GM21390 (cell line): ENCODE data around the gene ETFB.
"Not testable (repeated sequence)": the region's sequence is repeated elsewhere in the genome, so short reads cannot be mapped to it uniquely, and the experiment has no call there.

Source experiments
- ATAC-seq: cut with Tn5 transposase; IDR thresholded peaks from one replicate; pipeline ENCODE4 v1.9.1; 2021; ENCODE audit not compliant: unreplicated experiment

Gene ETFB

DNA sequence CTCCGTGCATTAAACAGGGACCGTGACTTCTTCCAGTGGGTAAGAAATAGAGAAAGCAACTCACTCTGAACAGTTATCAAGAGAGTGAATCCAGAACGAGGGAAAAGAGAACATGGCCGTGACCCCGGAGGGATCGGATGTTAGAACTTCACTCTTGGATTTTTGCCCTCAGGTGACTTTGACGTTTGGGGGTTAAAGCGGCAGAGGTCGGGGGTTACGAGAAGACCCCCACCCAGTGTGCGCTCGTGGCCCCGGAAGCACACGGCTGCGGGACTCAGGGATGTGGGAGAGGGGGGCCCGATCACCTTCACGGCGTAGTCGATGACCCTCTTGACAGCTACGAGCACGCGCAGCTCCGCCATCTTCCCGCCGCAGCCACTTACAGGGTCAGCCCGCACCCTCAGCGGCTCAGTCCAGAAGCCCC, at the start of gene ETFB:
Gene ETFB (minus strand): TSS at position 424 of the 424 bp plus-strand sequence. CDS start 62 bp downstream, at position 362.
- no peak for ATAC-seq

DNA sequence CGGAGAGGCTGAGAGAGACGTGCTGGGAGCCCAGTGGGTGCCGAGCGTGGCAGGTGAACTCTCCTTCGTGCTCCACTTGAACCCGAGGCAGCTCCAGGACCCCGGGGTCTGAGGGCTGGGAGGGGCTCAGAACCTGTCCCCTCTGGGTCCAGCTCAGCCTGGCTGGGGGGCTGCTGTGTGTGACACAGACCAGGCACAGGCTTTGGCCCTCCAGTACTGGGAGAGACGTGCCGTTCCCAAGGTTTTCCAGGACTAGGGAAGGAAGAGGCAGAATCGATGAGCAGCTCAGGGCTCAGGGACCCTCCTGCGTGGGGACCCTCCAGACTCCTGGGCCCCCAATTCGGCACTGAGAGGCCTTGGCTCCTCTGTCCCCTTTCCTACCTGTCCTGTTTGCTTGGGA, 49.0 kb upstream of the ETFB start:
- ATAC-seq, result no peak

GRCh38 chr19:51410950-51411748, 45.0 kb upstream of the ETFB start:
- ATAC-seq, result no peak

DNA sequence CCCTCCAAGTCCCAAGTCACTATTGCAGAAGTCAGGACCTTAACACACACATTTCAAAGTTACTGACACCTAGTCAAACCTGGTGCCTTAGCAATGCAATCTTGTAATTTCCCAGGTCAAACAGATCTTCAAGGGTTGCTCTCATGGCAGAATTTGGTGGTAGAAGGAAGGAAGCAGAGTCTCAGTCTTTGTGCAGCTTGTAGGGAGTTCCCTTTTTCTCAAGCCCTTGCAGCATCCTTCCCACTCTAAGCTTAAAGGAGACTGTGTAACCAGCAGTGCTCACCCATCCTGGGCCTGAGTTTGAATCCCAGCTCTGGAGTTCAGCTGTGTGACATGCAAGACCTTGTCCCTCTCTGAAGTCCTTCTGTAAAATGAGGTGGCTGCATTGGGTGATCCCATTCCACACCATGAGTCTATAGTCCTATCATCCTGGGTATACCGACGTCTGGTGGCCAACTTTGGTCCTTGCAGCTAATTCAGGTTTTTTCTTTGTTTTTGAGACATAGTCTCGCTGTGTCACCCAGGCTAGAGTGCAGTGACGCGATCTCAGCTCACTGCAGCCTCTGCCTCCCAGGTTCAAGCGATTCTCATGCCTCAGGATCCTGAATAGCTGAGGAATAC, 41.4 kb upstream of the ETFB start:
- no peak for ATAC-seq

- ATAC-seq, result no peak
These were observed 35.9 kb upstream of the ETFB start for GRCh38 chr19:51402117-51402516.

DNA sequence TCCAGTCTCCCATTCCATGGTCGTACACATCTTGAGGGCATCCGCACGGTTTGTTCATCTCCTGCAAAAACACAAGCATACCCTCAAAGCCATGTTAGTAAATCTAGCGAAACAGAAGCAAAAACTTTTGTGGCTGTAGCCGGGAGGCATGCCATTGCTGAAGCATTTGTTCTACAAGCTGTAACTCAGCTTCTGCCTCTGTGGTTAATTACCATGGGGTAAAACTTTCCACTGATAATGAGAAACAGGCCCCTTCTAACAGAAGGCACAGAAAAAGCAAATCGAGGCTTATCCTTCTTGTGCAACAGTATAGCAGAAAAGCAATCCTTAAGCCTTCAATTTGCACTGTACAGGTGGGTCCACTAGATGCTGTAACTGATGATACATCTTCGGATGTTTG, 33.7 kb upstream of the ETFB start:
- not testable (repeated sequence) for ATAC-seq

DNA sequence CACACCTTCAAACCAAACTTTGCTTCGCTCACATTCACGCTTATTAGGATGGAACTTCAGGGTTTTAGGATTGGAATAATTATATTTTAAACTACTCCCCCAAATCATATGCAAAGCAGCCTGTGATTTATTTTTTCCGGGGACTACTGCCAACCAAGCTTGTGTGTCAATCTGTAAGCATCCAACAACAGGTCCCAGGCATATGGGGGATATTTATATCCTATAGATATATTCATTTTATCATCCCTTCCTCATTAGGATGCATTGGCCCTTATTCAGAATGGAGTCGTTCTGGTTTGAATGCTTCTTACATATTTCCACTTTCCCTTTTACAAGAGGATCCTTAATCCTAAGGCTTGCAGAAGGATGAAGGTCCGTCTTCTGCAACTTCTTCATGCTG, 33.0 kb upstream of the ETFB start:
- ATAC-seq, result no peak

- ATAC-seq, result no peak
These were observed 32.0 kb upstream of the ETFB start for GRCh38 chr19:51398096-51398704.

- not testable (repeated sequence) for ATAC-seq
These were observed 31.3 kb upstream of the ETFB start for GRCh38 chr19:51397453-51397852.

GRCh38 chr19:51396175-51396574, 30.0 kb upstream of the ETFB start:
- no peak for ATAC-seq

DNA sequence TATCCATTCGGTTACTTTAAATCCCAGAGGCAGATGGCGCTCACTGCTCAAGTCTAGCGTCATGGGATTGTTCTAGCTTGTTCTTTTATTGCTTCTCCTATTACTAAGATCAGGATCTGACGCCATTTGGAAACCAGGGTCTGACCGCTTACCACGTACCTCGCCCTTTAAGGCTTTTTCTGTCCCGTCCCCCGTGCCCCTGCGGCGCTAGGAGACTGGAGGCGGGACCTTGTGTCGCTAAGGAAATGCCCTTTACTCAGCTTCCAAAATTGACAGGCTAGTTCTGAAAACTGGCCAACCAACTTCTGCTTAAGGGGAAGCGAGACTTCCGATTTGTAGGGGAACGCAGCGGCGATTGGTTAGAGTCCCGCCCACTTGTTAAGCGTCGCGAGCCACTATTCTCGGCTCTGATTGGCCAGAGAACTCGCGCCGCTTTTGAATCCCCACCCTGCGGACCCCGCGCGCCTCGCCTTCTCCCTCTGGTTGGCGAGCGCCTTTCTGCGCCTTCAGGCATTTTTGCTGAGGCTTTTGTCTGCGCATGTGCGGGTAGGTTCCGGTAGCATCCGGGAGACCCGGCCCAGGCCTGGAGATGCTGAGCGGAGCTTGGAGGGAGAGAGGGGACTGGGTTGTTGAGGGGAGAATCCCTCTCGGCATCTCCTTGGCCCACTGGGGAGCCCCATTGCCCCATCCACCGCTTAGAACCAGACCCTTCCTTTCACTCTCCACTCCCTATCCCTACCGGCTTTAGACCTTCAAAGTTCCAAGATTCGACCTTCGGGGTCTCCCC, 28.1 kb upstream of the ETFB start:
- ATAC-seq, result peak; percentile 80

DNA sequence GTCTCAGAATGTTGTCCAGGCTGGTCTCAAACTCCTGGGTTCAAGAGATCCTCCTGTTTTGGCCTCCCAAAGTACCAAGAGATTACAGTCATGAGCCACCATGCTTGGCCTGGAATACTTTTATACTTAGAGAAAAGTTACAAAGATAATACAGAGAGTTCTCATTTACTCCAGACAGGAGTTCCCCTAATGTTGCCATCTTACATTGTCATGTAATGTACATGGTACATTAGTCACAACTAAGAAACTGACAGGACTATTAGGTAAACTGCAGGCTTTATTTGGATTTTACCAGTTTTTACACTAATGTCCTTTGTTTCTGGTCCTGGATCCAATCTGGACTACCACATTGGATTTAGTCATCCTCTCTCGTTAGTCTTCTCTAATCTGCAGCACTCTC, 26.5 kb upstream of the ETFB start:
- no peak for ATAC-seq

DNA sequence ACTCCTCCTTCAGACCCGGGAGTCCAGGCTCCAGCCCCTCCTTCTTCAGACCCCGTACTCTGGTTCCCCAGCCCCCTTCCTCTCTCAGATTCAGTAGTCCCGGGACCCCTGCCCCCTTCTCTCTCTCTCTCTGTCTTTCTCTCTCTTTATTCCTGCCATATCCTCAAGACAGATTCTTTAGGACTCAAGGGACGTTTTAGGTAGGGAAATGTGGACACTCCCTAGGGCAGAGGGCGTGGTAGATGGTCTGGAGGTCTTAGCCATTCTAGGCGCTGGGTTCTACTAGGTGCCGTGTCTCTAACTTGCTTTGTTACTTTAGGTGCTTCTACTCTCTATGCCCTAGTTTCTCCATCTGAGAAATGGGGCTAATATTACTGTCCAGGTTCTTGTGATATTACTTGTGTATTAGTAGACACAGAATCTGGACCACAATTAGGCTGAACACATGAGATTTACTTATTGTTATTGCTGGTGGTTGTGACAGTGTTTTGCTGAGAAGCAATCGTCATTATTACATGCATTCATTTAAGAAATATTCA, 25.0 kb upstream of the ETFB start:
- no peak for ATAC-seq

DNA sequence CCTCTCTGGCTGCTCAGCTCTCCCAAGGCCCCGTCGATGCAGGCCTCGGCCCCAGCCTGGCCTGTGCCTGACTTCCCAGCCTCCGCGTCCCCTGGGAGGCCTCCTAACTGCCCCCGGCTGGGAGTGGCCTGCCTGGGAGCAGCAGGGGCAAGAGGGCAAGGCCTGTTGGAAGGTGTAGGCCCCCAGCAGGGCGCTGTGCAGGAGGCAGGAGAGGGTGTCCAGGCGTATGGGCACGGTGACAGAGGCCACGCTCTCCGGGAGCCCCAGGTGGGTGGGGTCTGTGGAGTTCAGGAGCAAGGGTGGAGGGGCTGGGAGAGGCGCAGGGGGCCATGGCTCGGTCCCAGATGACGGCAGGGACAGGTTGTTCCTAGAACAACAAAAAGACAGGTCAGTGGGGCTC, 23.0 kb upstream of the ETFB start:
- no peak for ATAC-seq

GRCh38 chr19:51387924-51388389, 21.8 kb upstream of the ETFB start, which contains the start of gene LIM2:
Gene LIM2, minus strand, starts transcription at chr19:51387974. Its CDS starts 531 bp downstream, at chr19:51387443.
- no peak for ATAC-seq

DNA sequence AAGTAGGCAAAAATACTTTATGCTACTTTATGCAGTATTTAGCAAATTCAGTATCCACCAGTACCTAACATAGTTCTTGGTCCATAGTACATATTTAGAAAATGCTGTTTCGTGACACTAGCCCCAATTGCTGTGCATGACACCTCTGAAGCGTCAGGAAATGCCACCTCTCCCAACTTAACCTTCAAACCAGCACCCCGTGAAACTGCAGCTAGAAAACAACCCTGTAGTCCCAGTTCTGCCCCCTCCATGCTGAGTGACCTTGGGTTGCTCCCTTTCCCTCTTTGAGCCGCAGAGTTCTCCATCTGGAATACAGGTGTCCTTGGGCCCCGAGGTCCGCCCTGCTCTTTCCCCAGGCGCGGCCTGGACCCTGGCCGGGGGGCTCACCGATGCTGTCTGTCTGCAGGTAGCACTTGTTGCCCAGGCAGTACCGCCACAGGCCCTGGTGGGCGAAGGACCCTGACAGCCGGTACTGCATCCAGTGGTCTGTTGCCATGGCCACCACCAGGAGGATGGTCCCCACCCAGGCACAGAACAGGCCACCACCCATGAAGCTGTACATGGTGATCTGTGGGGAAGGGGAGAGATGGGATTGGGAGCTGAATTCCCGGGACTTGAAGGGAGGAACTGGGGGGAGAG, 20.8 kb upstream of the ETFB start:
- ATAC-seq, result no peak

DNA sequence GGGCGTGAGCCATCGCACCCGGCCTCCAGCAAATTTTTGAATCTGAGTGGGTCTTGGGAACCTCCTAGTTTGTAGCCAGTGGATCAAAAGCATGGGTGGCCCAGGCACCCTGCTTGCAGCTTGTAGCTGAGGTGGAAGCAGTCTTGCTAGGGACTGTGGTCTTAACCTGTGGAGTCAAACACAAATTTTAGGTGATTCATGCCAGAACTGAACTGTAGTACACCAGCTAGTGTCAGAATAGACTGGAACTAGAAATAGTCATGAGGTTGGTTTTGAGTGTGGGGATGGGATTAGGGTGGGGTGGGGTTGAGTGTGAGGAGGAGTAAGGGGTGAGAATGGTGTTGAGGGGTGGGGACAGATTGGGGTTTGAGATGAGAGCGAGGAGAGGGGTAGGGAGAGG, 15.8 kb upstream of the ETFB start:
- no peak for ATAC-seq

DNA sequence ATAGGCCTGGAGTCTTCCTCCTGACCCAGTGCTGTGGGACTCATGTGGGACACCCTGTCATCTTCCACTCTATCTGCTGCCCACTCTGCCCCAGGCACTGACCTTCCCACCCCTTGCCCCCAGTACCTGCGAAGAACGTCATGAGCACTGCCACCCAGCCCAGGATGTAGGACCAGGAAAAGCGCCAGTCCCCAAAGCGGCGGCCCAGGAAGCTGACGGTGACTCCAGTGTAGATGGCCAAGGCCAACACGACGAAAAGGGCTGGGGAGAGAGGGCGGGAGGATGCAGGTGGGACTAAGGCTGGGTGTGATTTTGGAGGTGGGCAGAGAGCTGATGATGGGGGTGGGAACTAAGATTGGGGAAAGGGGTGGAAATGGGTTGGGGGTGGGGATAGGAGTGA, 14.2 kb upstream of the ETFB start:
- ATAC-seq, result no peak

DNA sequence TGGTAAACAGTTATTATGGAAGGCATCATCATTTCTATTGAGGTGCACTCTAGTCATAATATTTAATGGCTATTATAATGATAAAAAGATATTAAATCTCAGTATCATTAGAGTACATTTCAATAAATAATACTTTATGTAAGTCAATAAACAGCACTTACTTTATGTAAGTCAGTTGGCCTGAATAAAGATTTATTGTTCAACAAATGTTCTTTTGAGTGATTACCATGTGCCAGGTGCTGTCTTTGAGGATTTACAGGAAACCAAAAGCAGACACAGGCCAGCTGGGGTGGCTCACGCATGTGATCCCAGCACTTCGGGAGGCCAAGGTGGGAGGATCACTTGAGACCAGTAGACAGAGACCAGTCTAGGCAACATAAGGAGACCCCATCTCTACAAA, 11.2 kb upstream of the ETFB start:
- ATAC-seq, result no peak

DNA sequence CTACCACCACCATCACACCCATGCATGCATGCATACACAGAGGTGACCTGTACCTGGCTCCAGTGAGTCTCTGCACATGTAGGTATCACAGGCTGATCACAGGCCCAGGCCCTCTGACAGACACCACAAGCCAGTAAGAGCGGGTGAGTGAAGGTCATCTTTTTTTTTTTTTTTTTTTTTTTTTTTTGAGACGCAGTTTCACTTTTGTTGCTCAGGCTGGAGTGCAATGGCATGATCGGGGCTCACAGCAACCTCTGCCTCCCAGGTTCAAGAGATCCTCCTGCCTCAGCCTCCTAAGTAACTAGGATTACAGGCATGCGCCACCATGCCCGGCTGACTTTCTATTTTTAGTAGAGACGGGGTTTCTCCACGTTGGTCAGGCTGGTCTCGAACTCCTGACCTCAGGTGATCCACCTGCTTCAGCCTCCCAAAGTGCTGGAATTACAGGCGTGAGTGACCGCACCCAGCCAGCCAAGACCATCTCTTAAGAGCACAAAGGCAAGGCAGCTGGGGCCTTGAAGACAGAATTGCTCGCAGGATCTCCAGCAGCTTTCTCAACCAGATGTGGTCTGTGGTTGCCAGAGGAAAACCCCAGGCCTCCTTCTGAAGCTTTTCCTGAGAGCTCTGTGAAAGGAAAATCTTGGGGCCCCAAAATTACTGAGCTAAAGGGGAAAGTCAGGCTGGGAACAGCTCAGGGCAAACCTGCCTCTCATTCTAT, 9.5 kb upstream of the ETFB start:
- ATAC-seq, result no peak
